ENCODE measurements around the gene VTCN1. TPM values are rescaled to one million over a fixed set of nuclear protein-coding genes. Genes with fewer than 3 reads are reported as not detected.

The VTCN1 gene
- total and polyA plus RNA-seq, 2 donors (not counting 3 experiments of a cell fraction or from before 2014, with no cell fraction given) = not detected

- POLR2A ChIA-PET = no interaction called here
- H3K9me3 ChIP-seq (replicated peaks; ENCODE audit: control insufficient read depth, insufficient read depth, low read length) = no peaks in the 10 kb centered on the region
- peaks cover 0 to 3% of the 10 kb centered on the region in 2 experiments for H3K27me3 ChIP-seq (ENCODE audit: control insufficient read depth in 2 of 2, insufficient read depth in 2 of 2, low read length in 2 of 2)
- no peak for FAIRE-seq
- no peaks in the 10 kb centered on the region for H3K4me1 ChIP-seq (ENCODE audit: control insufficient read depth, extremely low read depth, insufficient read depth, low read length)
- BruUV-seq (replicated peaks) = no TSS peak
- no peaks in the 10 kb centered on the region for H4K20me1 ChIP-seq (replicated peaks; ENCODE audit: control insufficient read depth, extremely low read depth, insufficient read depth, low read length)
- dilution Hi-C loops (cut with MboI; ENCODE audit: extremely low pct_ligation_motif_present, low sequenced_read_pairs) = no loop called here
- intact Hi-C loops (cut with micrococcal nuclease) = no loop called here
- DNase-seq (ENCODE audit: low read depth, low spot score) = no peak
- no peak overlapping the region for H3K27ac ChIP-seq (ENCODE audit: insufficient read depth, low read depth, low read length)
- H3K4me3 ChIP-seq (replicated peaks in 1 of 3; ENCODE audit: insufficient read depth in 1 of 3, low read depth in 1 of 3, low read length in 3 of 3) = no peak overlapping the region
- CTCF ChIA-PET = interaction anchor here (0.7 to 1.5 kb wide), 2 partner anchors 68 to 352 kb away, joined by 3 to 5 read pairs; no protein-coding TSS in a partner anchor
- H3K36me3 ChIP-seq (ENCODE audit: control insufficient read depth in 2 of 2, extremely low read depth in 1 of 2, insufficient read depth in 2 of 2, low read length in 2 of 2) = no peaks in the 10 kb centered on the region
- H3K9ac ChIP-seq (replicated peaks; ENCODE audit: extremely low read depth, insufficient read depth, low read length) = no peak overlapping the region
- no peak for TF ChIP-seq POLR2A (IDR thresholded peaks at IDR 0.05; ENCODE audit: low read depth, low read length)
- TF ChIP-seq EZH2 (IDR thresholded peaks at IDR 0.05; ENCODE audit: borderline replicate concordance, low read depth, low read length, severe bottlenecking) = no peak
- TF ChIP-seq MYC (IDR thresholded peaks at IDR 0.05; ENCODE audit: low read depth, low read length) = no peak
- TF ChIP-seq MAX (IDR thresholded peaks at IDR 0.05; ENCODE audit: insufficient read depth, insufficient read length) = no peak
- TF ChIP-seq GATA2 (IDR thresholded peaks at IDR 0.05; ENCODE audit: insufficient read depth, insufficient read length, low read depth, low read length) = no peak
- no peak for TF ChIP-seq JUN (IDR thresholded peaks at IDR 0.05; ENCODE audit: borderline replicate concordance, insufficient read depth, insufficient read length, low read depth)
- no peak for TF ChIP-seq CTCF (IDR thresholded peaks at IDR 0.05; ENCODE audit: extremely low read depth in 1 of 2, insufficient read depth in 1 of 2, low read depth in 1 of 2, low read length in 2 of 2)
- no peak for TF ChIP-seq FOS (IDR thresholded peaks at IDR 0.05; ENCODE audit: borderline replicate concordance, insufficient read depth, low read length)
- no peak for TF ChIP-seq POLR2AphosphoS5 (IDR thresholded peaks at IDR 0.05; ENCODE audit: insufficient read depth, low read depth, low read length)
- no peaks in the 10 kb centered on the region for H3K9me1 ChIP-seq (replicated peaks; ENCODE audit: control insufficient read depth, extremely low read depth, insufficient read depth, low read length)
- no peaks in the 10 kb centered on the region for H3K79me2 ChIP-seq (ENCODE audit: control insufficient read depth, insufficient read depth, low read length)
- no peak overlapping the region for H3K4me2 ChIP-seq (ENCODE audit: insufficient read depth, low read length)
- H2AFZ ChIP-seq (ENCODE audit: low read depth, low read length) = no peak overlapping the region
These were observed 75.4 kb downstream of the VTCN1 start for GRCh38 chr1:117135329-117135728.
